ENCODE data around the gene ALOX15. TPM values are rescaled to one million over a fixed set of nuclear protein-coding genes. Genes with fewer than 3 reads are reported as not detected.

The ALOX15 gene
- total RNA-seq, 4 donors from 2014 or later = 3.3 TPM; not detected in 3

- TF ChIP-seq CTCF (IDR thresholded peaks at IDR 0.05; ENCODE audit: low read depth) = no peak
These were observed 32.7 kb upstream of the ALOX15 start for GRCh38 chr17:4673986-4674684.

GRCh38 chr17:4673169-4673568, 31.7 kb upstream of the ALOX15 start:
- TF ChIP-seq CTCF (IDR thresholded peaks at IDR 0.05; ENCODE audit: low read depth) = no peak

GRCh38 chr17:4672751-4673150, 31.3 kb upstream of the ALOX15 start:
- no peak for TF ChIP-seq CTCF (IDR thresholded peaks at IDR 0.05; ENCODE audit: low read depth)

DNA sequence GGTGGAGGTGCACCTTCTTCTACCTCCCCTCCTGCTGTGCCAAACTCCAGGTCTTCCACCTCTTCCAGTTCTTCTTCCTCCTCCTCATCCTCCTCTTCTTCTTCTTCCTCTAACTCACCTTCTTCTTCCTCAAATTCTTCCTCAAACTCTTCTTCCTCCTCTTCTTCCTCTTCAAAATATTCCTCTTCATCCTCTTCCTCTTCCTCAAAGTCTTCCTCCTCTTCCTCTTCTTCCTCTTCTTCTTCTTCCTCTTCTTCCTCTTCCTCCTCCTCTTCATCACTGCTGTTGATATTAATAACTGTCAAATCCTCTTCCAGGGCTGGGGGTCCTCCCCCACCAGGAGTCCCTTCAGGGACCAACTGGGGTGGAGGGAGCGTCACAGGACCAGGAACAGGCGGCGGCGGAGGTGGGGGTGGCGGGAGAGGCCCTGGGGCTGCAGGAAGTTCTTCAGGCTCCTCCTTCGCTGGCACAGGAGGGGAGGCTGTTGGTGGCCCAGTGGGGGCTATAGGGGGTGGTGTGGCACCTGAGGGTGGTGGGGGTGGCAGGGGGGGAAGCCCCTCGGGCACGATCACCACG, 30.7 kb upstream of the ALOX15 start:
- no peak for TF ChIP-seq CTCF (IDR thresholded peaks at IDR 0.05; ENCODE audit: low read depth)

DNA sequence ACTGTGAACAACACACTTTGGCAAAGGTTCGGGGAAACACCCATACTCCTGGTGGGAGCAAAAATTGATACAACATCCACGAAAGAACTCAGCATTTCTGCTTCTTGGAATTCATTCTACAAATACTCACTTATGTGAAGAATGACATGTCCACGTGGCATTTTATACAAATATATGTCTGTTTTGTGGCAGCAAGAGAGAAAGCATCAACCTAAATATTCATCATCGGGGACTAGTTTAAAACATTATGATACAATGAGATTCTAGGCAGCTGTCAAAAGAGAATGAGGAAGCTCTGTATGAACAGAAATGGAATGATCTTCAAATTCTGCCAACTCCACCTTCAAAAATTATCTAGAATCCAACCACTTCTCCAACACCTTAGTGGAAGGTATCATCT, 25.7 kb upstream of the ALOX15 start:
- no peak for TF ChIP-seq CTCF (IDR thresholded peaks at IDR 0.05; ENCODE audit: low read depth)

GRCh38 chr17:4666296-4666695, 24.8 kb upstream of the ALOX15 start:
- TF ChIP-seq CTCF (IDR thresholded peaks at IDR 0.05; ENCODE audit: low read depth) = no peak

GRCh38 chr17:4665027-4665426, 23.5 kb upstream of the ALOX15 start:
- TF ChIP-seq CTCF (IDR thresholded peaks at IDR 0.05; ENCODE audit: low read depth) = no peak

Data from subcutaneous adipose tissue (tissue), 4 donors.